ENCODE measurements around the gene MAPT.

The MAPT gene

DNA sequence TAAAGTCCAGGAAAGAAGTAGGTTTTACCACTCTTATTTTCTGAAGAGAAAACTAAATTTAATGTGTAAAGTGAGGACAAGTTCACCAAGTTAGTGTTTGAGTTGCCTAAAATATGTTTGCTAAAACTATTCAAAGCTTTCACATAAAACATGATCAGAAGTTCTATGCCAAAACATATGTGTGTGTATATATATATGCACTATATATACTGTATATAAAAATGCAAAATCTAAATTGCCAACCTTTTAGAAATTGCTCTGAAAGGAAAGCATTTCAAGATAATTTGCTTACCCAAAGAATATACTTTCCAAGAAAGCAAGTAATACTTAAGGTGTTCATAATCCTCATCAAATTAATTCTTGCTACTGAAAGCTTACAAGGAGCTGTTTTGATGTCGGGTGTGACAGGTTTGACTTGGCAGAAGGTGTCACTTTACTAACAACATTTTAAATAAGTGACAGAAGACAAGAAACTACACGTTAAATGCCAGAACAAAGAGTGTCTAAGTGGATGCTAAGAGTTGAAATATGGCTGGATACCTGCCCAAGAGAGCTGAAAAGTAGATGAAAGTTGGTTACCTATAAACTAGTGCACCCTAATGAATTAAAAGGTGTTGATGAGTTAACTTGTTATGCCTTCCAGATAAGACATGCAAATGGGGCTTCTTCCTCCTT is 72.4 kb downstream of the MAPT start:
- no peak overlapping the region for H3K4me3 ChIP-seq (replicated peaks; ENCODE audit: low read depth, low read length)
- no peaks in the 10 kb centered on the region for H3K27me3 ChIP-seq (replicated peaks; ENCODE audit: control insufficient read depth, insufficient read depth, low read length)
- TF ChIP-seq, protein P1, sequence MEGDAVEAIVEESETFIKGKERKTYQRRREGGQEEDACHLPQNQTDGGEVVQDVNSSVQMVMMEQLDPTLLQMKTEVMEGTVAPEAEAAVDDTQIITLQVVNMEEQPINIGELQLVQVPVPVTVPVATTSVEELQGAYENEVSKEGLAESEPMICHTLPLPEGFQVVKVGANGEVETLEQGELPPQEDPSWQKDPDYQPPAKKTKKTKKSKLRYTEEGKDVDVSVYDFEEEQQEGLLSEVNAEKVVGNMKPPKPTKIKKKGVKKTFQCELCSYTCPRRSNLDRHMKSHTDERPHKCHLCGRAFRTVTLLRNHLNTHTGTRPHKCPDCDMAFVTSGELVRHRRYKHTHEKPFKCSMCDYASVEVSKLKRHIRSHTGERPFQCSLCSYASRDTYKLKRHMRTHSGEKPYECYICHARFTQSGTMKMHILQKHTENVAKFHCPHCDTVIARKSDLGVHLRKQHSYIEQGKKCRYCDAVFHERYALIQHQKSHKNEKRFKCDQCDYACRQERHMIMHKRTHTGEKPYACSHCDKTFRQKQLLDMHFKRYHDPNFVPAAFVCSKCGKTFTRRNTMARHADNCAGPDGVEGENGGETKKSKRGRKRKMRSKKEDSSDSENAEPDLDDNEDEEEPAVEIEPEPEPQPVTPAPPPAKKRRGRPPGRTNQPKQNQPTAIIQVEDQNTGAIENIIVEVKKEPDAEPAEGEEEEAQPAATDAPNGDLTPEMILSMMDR (IDR thresholded peaks at IDR 0.05; ENCODE audit: insufficient read depth, low read length, poor library complexity, severe bottlenecking), result no peak
- no peak for DNase-seq (ENCODE audit: extremely low read depth, insufficient read length)
- no peaks in the 10 kb centered on the region for H3K36me3 ChIP-seq (ENCODE audit: control insufficient read depth, insufficient read depth, low read length)

DNA sequence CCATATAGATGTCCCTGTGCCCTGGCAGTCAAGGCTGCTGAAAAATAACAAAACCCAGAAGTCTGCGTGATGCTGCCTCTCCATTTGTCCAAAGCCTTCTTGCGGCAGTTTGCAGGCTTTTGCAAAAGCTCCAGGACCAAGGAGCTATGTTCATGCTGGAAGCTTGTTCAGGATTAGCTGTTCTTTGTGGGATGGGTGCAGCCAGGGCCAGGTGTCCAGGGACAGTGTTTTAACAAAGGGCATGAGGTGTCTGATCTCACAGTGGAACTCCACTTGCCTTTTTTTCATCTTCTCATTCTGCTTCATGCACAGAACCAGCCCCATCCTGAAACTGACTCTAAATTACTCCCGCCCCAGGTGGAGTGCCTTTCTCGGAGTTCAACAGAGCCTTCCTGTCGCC is 73.0 kb downstream of the MAPT start:
- H3K27me3 ChIP-seq (replicated peaks; ENCODE audit: control insufficient read depth, insufficient read depth, low read length), result no peaks in the 10 kb centered on the region
- H3K4me3 ChIP-seq (replicated peaks; ENCODE audit: low read depth, low read length), result no peak overlapping the region
- TF ChIP-seq, protein P1 (IDR thresholded peaks at IDR 0.05; ENCODE audit: insufficient read depth, low read length, poor library complexity, severe bottlenecking), result no peak

DNA sequence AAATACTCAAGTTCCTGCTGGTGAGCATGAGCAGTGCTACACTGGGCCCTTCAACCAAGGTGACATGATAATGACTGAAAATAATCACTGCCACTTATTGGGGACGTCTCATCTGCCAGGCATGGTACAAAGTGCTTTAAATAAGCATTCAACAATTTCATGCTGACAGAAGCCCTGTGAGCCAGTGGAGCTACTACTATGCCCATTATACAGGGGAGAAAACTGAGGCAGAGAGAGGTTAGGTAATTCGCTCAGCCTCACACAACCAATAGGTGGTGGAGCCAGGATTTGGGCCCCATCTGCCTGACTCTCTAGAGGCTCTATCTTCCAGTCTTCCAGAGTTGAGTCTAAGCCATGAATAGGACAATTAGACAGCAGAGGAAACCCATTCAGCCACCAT is 74.4 kb downstream of the MAPT start:
- H3K36me3 ChIP-seq (ENCODE audit: control insufficient read depth, insufficient read depth, low read length), result no peaks in the 10 kb centered on the region
- H3K27me3 ChIP-seq (replicated peaks; ENCODE audit: control insufficient read depth, insufficient read depth, low read length), result no peaks in the 10 kb centered on the region
- no peak for DNase-seq (ENCODE audit: extremely low read depth, insufficient read length)
- TF ChIP-seq, protein P1 (IDR thresholded peaks at IDR 0.05; ENCODE audit: insufficient read depth, low read length, poor library complexity, severe bottlenecking), result no peak
- no peak overlapping the region for H3K4me3 ChIP-seq (replicated peaks; ENCODE audit: low read depth, low read length)

More for the DNA sequence above, 73.0 kb downstream of the MAPT start:
- no peaks in the 10 kb centered on the region for H3K36me3 ChIP-seq (ENCODE audit: control insufficient read depth, insufficient read depth, low read length)
- no peak for DNase-seq (ENCODE audit: extremely low read depth, insufficient read length)

DNA sequence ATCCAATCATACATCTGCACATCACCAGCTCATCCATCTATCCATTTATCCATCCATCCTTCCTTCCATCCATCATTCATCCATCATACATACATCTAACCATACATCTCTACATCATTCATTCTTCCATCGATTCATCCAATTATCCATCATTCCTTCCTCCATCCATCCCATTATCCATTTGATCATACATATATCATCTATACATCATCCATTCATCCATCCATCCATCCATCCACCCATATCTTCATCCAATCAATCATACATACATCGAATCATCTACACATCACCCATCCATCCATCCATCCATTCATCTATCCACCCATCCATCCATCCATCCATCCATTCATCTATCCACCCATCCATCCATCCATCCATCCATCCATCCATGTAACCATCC is 75.4 kb downstream of the MAPT start:
- TF ChIP-seq, protein P1 (IDR thresholded peaks at IDR 0.05; ENCODE audit: insufficient read depth, low read length, poor library complexity, severe bottlenecking), result no peak
- no peak for DNase-seq (ENCODE audit: extremely low read depth, insufficient read length)

DNA sequence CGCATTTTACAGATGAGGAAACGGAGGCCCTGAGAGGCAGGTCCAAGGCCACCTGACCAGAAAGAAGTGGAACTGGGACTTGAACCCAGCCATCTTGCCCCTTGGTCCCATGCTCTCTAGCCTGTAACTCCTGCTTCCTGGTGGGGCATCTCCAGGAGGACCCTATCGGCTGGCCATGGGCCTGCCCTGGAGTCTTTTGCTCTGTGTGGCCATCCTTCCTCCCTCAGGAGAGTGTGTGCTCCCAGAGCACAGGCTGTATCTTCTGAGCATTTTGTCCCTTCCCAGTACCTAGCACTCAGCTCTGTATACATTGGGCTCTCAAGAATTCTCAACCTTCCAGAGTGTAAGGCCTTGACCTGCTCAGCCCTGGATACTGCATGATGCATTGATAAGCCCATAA is 76.3 kb downstream of the MAPT start:
- Histone ChIP-seq H3K4me3 (replicated peaks; ENCODE audit: low read depth, low read length) (no peak overlapping the region), H3K36me3 (ENCODE audit: control insufficient read depth, insufficient read depth, low read length) (no peaks in the 10 kb centered on the region), H3K27me3 (replicated peaks; ENCODE audit: control insufficient read depth, insufficient read depth, low read length) (no peaks in the 10 kb centered on the region)
- TF ChIP-seq, protein P1 (IDR thresholded peaks at IDR 0.05; ENCODE audit: insufficient read depth, low read length, poor library complexity, severe bottlenecking), result no peak
- DNase-seq (ENCODE audit: extremely low read depth, insufficient read length), result no peak

More for the DNA sequence above, 75.4 kb downstream of the MAPT start:
- H3K4me3 ChIP-seq (replicated peaks; ENCODE audit: low read depth, low read length), result no peak overlapping the region
- H3K36me3 ChIP-seq (ENCODE audit: control insufficient read depth, insufficient read depth, low read length), result no peaks in the 10 kb centered on the region
- no peaks in the 10 kb centered on the region for H3K27me3 ChIP-seq (replicated peaks; ENCODE audit: control insufficient read depth, insufficient read depth, low read length)

Measured in GM06990 (cell line).